NCI-H345 (cell line): ENCODE measurements around the gene CNTF.
"Not testable (repeated sequence)": the region's sequence is repeated elsewhere in the genome, so short reads cannot be mapped to it uniquely, and the experiment has no call there.

ENCODE experiments used
- DNase-seq: peaks from one replicate; lab custom pipeline; 2025; lab: John Stamatoyannopoulos, UW

The CNTF gene

GRCh38 chr11:58622344-58622743 is at the start of gene CNTF:
Gene CNTF (plus strand): TSS chr11:58622665. CDS start chr11:58622753, 88 bp downstream.
- DNase-seq = no peak

GRCh38 chr11:58572906-58573305 is 49.6 kb upstream of the CNTF start:
- DNase-seq = not testable (repeated sequence)

GRCh38 chr11:58573451-58574104 is 48.9 kb upstream of the CNTF start:
- no peak for DNase-seq

- no peak for DNase-seq
Observed at GRCh38 chr11:58574881-58575280, 47.6 kb upstream of the CNTF start.

GRCh38 chr11:58575377-58576020 is 47.0 kb upstream of the CNTF start, which contains the start of gene LPXN:
Gene LPXN (minus strand): TSS chr11:58575856. CDS start chr11:58575772, 84 bp downstream.
- DNase-seq = no peak

GRCh38 chr11:58576887-58577471 is 45.5 kb upstream of the CNTF start:
- no peak for DNase-seq

- DNase-seq = no peak
Observed at GRCh38 chr11:58577555-58578135, 44.8 kb upstream of the CNTF start.

- peak; percentile 99 for DNase-seq
Observed at GRCh38 chr11:58578136-58578634, 44.3 kb upstream of the CNTF start.

GRCh38 chr11:58578635-58579191 is 43.8 kb upstream of the CNTF start, which contains the start of gene ZFP91:
Gene ZFP91 (plus strand): TSS chr11:58579063. CDS start chr11:58579282, 219 bp downstream.
- peak; percentile 98 for DNase-seq

- DNase-seq = peak; percentile 91
Observed at GRCh38 chr11:58579192-58580129, 43.0 kb upstream of the CNTF start.

GRCh38 chr11:58580311-58580710 is 42.2 kb upstream of the CNTF start:
- no peak for DNase-seq

GRCh38 chr11:58582437-58582836 is 40.0 kb upstream of the CNTF start:
- DNase-seq = no peak

- DNase-seq = no peak
Observed at GRCh38 chr11:58586998-58587397, 35.5 kb upstream of the CNTF start.

- no peak for DNase-seq
Observed at GRCh38 chr11:58591659-58592058, 30.8 kb upstream of the CNTF start.

- peak; percentile 8 for DNase-seq
Observed at GRCh38 chr11:58592760-58593472, 29.5 kb upstream of the CNTF start.

- no peak for DNase-seq
Observed at GRCh38 chr11:58594826-58595225, 27.6 kb upstream of the CNTF start.

GRCh38 chr11:58596621-58597020 is 25.8 kb upstream of the CNTF start:
- no peak for DNase-seq

- DNase-seq = no peak
Observed at GRCh38 chr11:58597486-58598144, 24.9 kb upstream of the CNTF start.

GRCh38 chr11:58600510-58600909 is 22.0 kb upstream of the CNTF start:
- DNase-seq = no peak
